GM23248 (cell line): ENCODE measurements around the gene POLR1A. TPM values are rescaled to one million over a fixed set of nuclear protein-coding genes. Genes with fewer than 3 reads are reported as not detected.
A peak's percentile ranks its signal among the peaks of the same experiment; 100 is the strongest.

Source experiments
- DNase-seq: peaks from one replicate; pipeline ENCODE4 v3.0.0-alpha.2; 2015
- H2AFZ ChIP-seq: fragments of 200-600 bp; sonication (generic); 2 replicates; pipeline ENCODE4 v1.6.1; 2016; ENCODE audit warnings: antibody characterized with exemption
- H3F3A ChIP-seq: fragments of 200-600 bp; sonication (generic); 2 replicates; pipeline ENCODE4 v1.6.1; 2016; ENCODE audit warnings: mild to moderate bottlenecking, antibody characterized with exemption, mixed run types; ENCODE audit not compliant: insufficient read depth
- H3K27ac ChIP-seq: fragments of 200-600 bp; sonication (generic); 2 replicates; pipeline ENCODE4 v1.5.1; 2016; ENCODE audit warnings: mild to moderate bottlenecking
- H3K27me3 ChIP-seq: fragments of 200-600 bp; sonication (generic); replicated peaks from 2 replicates; pipeline ENCODE4 v1.6.1; 2016; ENCODE audit warnings: mild to moderate bottlenecking; ENCODE audit not compliant: insufficient read depth
- H3K36me3 ChIP-seq: fragments of 200-600 bp; sonication (generic); 2 replicates; pipeline ENCODE4 v1.6.1; 2016; ENCODE audit warnings: low read depth, mild to moderate bottlenecking
- H3K4me1 ChIP-seq: fragments of 200-600 bp; sonication (generic); 2 replicates; pipeline ENCODE4 v1.6.1; 2016; ENCODE audit warnings: mild to moderate bottlenecking; ENCODE audit not compliant: insufficient read depth
- H3K4me2 ChIP-seq: fragments of 200-600 bp; sonication (generic); one replicate; pipeline ENCODE4 v1.6.1; 2016; ENCODE audit warnings: mild to moderate bottlenecking; ENCODE audit not compliant: unreplicated experiment
- H3K4me3 ChIP-seq: fragments of 200-600 bp; sonication (generic); 2 replicates; pipeline ENCODE4 v1.5.1; 2016; ENCODE audit warnings: mild to moderate bottlenecking
- H3K79me2 ChIP-seq: fragments of 200-600 bp; sonication (generic); 2 replicates; pipeline ENCODE4 v1.6.1; 2016; ENCODE audit warnings: mild to moderate bottlenecking; ENCODE audit not compliant: insufficient read depth
- H3K9ac ChIP-seq: fragments of 200-600 bp; sonication (generic); 2 replicates; pipeline ENCODE4 v1.6.1; 2016; ENCODE audit warnings: mild to moderate bottlenecking
- H3K9me2 ChIP-seq: fragments of 200-600 bp; sonication (generic); 2 replicates; pipeline ENCODE4 v1.6.1; 2016; ENCODE audit warnings: mixed run types, mild to moderate bottlenecking, moderate library complexity; ENCODE audit not compliant: insufficient read depth
- H3K9me3 ChIP-seq: fragments of 200-600 bp; sonication (generic); one replicate; pipeline ENCODE4 v1.6.1; 2017; ENCODE audit warnings: low read depth
- H4K20me1 ChIP-seq: fragments of 200-600 bp; sonication (generic); 2 replicates; pipeline ENCODE4 v1.6.0; 2016; ENCODE audit not compliant: insufficient read depth
- EZH2 ChIP-seq: fragments of 200-600 bp; sonication (generic); IDR thresholded peaks from 2 replicates; pipeline ENCODE4 v1.6.1; 2018; ENCODE audit warnings: antibody characterized with exemption, mild to moderate bottlenecking; ENCODE audit not compliant: insufficient read depth, poor library complexity, severe bottlenecking
- EZH2phosphoT487 ChIP-seq: fragments of 200-600 bp; sonication (generic); IDR thresholded peaks from 2 replicates; pipeline ENCODE4 v1.6.1; 2018; ENCODE audit warnings: antibody characterized with exemption, moderate library complexity, mild to moderate bottlenecking, low read depth; ENCODE audit not compliant: insufficient read depth
- WGBS, 2 experiments: methylation state at CpG; one replicate each; pipeline ENCODE4 v1.1.6; 2015 to 2017; ENCODE audit warnings: low lambda C conversion rate in 2 of 2, low coverage in 1 of 2; ENCODE audit errors: missing lambda C conversion rate in 2 of 2; 5-methylcytosine and 5-hydroxymethylcytosine counted together
- in situ Hi-C: fragments of 300-500 bp; cut with MboI; formaldehyde crosslinking; loops from 2 replicates; pipeline ENCODE4 v1.15.0; 2020
- polyA plus RNA-seq: library from polyadenylated mRNA; unstranded; fragments of >200 nt; fragmentation: Nextera tagmentation; extraction: Ambion mirVana; gene quantifications from 2 replicates; pipeline ENCODE4 v1.2.1, GENCODE V29; 2016
- total RNA-seq: library from RNA; depleted of rRNA; stranded (reverse); fragments of >200 nt; shearing (Covaris generic); gene quantifications from 2 replicates; pipeline ENCODE4 v1.2.3, GENCODE V29; 2014

Gene POLR1A
- total and polyA plus RNA-seq, 2 experiments from 2014 or later: 8.9 to 13.0 TPM

DNA sequence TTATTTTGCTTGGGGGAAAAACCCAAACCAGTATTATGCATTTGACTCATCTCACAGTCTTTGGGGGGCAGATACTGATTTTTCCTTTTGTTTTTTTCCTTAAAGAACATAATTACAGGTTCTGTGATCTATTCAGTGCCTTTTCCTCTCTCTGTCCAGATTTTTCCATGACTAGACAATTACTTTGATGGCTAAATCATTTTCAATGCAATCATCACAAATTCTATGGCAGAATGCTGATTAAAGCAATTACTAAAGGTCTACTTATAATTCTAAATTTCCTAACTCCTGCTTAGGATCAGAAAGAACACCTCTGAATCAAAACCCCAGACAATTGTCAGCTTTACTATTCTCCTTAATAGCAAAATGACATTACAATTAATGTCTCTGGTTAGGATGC, 38.8 kb downstream of the POLR1A start:
- H4K20me1 ChIP-seq: no peaks in the 10 kb centered on the region
- in situ Hi-C loops: loop anchor here (25.0 kb wide), 1 partner anchor 180 kb away; the partner anchor contains the start of gene ST3GAL5
- no peaks in the 10 kb centered on the region for H3K9me3 ChIP-seq
- H3F3A ChIP-seq: peaks cover 63% of the 10 kb centered on the region
- no peak overlapping the region for H3K4me3 ChIP-seq
- H3K4me2 ChIP-seq: no peak overlapping the region
- no peak overlapping the region for H3K27ac ChIP-seq
- H3K27me3 ChIP-seq: no peaks in the 10 kb centered on the region
- no peak overlapping the region for H3K9ac ChIP-seq
- peaks cover 57% of the 10 kb centered on the region for H3K4me1 ChIP-seq
- TF ChIP-seq EZH2phosphoT487 (no peak), EZH2 (no peak)
- no peaks in the 10 kb centered on the region for H3K79me2 ChIP-seq
- no peak for DNase-seq
- peaks cover 28% of the 10 kb centered on the region for H3K36me3 ChIP-seq
- no peaks in the 10 kb centered on the region for H3K9me2 ChIP-seq
- no peak overlapping the region for H2AFZ ChIP-seq

DNA sequence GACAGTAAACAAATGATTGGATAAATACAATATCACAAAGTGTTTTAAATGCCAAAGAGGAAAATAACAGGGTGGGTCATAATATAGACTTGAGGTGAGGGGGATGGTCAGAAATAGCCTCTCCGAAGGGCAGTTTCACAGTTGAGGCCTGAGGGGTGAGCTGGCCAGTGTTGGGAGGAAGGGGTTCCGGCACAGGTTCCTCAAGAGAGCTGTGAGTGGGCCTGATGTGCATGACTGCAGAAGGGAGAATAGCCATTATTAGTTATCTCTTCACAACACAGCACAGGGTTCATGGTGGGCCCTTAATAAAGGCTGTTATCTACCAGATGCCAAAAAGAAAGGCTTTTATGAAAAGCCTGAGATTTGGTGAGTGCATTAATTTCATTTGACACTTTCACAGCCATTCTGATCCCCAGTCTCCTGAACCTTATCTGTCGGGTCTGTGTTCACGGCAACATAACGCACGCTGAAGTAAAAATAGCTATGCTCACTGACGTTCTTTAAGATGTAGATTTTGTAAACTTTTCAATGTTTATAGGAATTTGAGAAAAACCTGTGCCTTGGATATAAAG, 39.6 kb downstream of the POLR1A start:
- H3K36me3 ChIP-seq: peaks cover 24% of the 10 kb centered on the region
- H3K27ac ChIP-seq: peak overlapping the region; percentile 58; the same call in 1 of the 2 replicates
- WGBS, 2 experiments: 88 to 89% methylated on average over 7 of the region's 7 CpGs
- no peak overlapping the region for H3K9ac ChIP-seq
- no peak for TF ChIP-seq EZH2
- no peak for TF ChIP-seq EZH2phosphoT487
- H3K4me2 ChIP-seq: peak overlapping the region; percentile 44
- no peaks in the 10 kb centered on the region for H3K9me2 ChIP-seq
- peaks cover 64% of the 10 kb centered on the region for H3K4me1 ChIP-seq
- no peak overlapping the region for H3K4me3 ChIP-seq
- no peaks in the 10 kb centered on the region for H4K20me1 ChIP-seq
- no peaks in the 10 kb centered on the region for H3K27me3 ChIP-seq
- in situ Hi-C loops: loop anchor here (25.0 kb wide), 1 partner anchor 179 kb away; the partner anchor contains the start of gene ST3GAL5
- DNase-seq: no peak
- no peak overlapping the region for H2AFZ ChIP-seq
- H3K79me2 ChIP-seq: no peaks in the 10 kb centered on the region
- H3F3A ChIP-seq: peaks cover 67% of the 10 kb centered on the region
- H3K9me3 ChIP-seq: no peaks in the 10 kb centered on the region

GRCh38 chr2:86065512-86065911, 40.2 kb downstream of the POLR1A start:
- Histone ChIP-seq H3K9me2 (no peaks in the 10 kb centered on the region), H3K27ac (peak overlapping the region; percentile 58), H3K4me2 (peak overlapping the region; percentile 44), H3K27me3 (no peaks in the 10 kb centered on the region), H3K79me2 (no peaks in the 10 kb centered on the region), H4K20me1 (no peaks in the 10 kb centered on the region), H3K36me3 (peaks cover 19% of the 10 kb centered on the region), H3K4me3 (no peak overlapping the region), H3K9ac (no peak overlapping the region), H3K4me1 (peaks cover 64% of the 10 kb centered on the region), H3K9me3 (no peaks in the 10 kb centered on the region), H2AFZ (no peak overlapping the region), H3F3A (peaks cover 67% of the 10 kb centered on the region)
- WGBS, 2 experiments: 5% methylated on average over 5 of the region's 5 CpGs
- TF ChIP-seq EZH2: no peak
- no peak for TF ChIP-seq EZH2phosphoT487
- in situ Hi-C loops: loop anchor here (25.0 kb wide), 1 partner anchor 178 kb away; the partner anchor contains the start of gene ST3GAL5
- DNase-seq: peak; percentile 70

GRCh38 chr2:86064006-86064405, 41.7 kb downstream of the POLR1A start:
- Histone ChIP-seq H4K20me1 (no peaks in the 10 kb centered on the region), H3K27ac (peak overlapping the region; percentile 58), H3K36me3 (peaks cover 9% of the 10 kb centered on the region), H3K9me2 (no peaks in the 10 kb centered on the region), H3F3A (peaks cover 67% of the 10 kb centered on the region), H3K4me1 (peaks cover 59% of the 10 kb centered on the region), H2AFZ (no peak overlapping the region), H3K27me3 (no peaks in the 10 kb centered on the region), H3K4me2 (peak overlapping the region; percentile 52), H3K9me3 (no peaks in the 10 kb centered on the region), H3K9ac (no peak overlapping the region), H3K79me2 (no peaks in the 10 kb centered on the region), H3K4me3 (no peak overlapping the region)
- in situ Hi-C loops: loop anchor here (25.0 kb wide), 1 partner anchor 177 kb away; the partner anchor contains the start of gene ST3GAL5
- 8 to 10% methylated on average over 2 of the region's 2 CpGs for WGBS, 2 experiments
- TF ChIP-seq EZH2phosphoT487 (no peak), EZH2 (no peak)
- peak; percentile 68 for DNase-seq
